Astrocyte (in vitro differentiated cells and primary cell): ENCODE data around the gene CNNM2.

Experiments
- EZH2 ChIP-seq: IDR thresholded peaks from 2 replicates; pipeline ENCODE4 v1.6.1; 2012; ENCODE audit warnings: mild to moderate bottlenecking, low read length, inconsistent platforms; ENCODE audit not compliant: insufficient read depth
- TF ChIP-seq, protein P1 (sequence below): IDR thresholded peaks from 2 replicates; pipeline ENCODE4 v1.5.1; 2011; ENCODE audit warnings: low read depth, mild to moderate bottlenecking, inconsistent platforms, low read length, moderate library complexity; ENCODE audit not compliant: insufficient read depth

DNA sequence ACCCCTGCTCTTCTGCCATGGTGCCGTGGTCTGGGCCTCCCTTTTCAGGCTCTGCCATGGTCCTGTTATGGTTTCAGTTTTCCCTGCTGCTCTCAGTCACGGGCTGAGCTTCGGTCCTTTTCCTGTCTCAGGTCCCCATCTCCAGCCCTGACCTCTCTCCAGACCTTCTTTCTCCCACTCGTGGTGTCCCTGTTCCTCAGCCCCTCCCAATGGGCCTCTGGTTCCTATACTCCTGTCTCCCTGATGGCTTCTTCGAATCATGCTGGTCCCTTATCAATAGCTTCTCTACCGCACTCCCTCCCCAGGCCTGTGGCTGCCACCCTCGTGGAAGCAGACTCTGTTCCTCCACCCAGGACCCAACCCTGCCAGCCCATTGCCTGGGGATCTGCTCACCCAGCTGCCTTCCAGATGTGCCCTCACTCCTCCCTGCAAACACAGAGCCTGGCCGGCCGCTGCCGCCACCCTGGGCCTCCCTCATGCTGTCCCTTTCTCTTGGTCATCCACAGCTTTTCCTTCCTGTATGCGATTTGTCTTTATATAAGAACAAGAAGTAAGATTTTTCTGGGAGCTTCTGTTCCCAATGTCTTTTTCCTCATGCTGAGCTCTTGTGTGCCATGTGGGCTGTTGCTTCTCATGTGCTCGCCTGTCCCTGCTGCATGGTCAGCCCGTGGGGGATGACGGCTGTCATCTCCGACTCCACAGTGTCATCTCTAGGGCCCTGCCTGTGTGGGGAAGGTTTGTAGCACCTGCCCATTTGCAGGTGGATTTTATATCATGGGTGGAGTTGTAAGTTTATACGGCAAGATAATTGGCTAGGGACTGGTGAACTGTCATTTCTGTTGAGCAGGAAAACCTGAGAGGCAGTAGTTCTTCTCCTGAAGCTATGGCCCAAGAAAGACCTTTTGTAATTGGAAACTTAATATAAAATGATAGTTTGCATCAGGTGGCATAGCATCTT is 148.3 kb downstream of the CNNM2 start:
- TF ChIP-seq, protein P1, sequence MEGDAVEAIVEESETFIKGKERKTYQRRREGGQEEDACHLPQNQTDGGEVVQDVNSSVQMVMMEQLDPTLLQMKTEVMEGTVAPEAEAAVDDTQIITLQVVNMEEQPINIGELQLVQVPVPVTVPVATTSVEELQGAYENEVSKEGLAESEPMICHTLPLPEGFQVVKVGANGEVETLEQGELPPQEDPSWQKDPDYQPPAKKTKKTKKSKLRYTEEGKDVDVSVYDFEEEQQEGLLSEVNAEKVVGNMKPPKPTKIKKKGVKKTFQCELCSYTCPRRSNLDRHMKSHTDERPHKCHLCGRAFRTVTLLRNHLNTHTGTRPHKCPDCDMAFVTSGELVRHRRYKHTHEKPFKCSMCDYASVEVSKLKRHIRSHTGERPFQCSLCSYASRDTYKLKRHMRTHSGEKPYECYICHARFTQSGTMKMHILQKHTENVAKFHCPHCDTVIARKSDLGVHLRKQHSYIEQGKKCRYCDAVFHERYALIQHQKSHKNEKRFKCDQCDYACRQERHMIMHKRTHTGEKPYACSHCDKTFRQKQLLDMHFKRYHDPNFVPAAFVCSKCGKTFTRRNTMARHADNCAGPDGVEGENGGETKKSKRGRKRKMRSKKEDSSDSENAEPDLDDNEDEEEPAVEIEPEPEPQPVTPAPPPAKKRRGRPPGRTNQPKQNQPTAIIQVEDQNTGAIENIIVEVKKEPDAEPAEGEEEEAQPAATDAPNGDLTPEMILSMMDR: no peak
- TF ChIP-seq EZH2: no peak
